ENCODE measurements around the gene SERPINA6.

DNA sequence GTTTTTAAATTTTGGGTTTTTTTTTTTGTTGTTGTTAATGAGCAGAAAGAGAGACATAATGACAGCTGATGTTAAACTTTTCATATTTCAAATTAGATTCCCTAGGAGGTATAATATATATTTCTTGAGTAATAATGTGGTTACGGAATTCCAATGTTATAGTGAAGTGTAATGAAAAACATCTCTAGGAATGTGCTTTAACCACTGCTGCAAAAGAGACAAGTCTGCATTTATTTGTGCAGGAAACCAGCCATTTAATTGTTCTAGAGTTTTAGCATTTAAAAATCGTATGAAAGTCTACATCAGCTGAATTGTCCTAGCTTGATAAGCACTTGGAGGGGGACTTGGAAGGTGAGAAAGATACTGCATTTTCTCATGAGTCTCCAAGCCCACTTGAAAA lies 44.4 kb downstream of the SERPINA6 start:
- TF ChIP-seq, protein P1, sequence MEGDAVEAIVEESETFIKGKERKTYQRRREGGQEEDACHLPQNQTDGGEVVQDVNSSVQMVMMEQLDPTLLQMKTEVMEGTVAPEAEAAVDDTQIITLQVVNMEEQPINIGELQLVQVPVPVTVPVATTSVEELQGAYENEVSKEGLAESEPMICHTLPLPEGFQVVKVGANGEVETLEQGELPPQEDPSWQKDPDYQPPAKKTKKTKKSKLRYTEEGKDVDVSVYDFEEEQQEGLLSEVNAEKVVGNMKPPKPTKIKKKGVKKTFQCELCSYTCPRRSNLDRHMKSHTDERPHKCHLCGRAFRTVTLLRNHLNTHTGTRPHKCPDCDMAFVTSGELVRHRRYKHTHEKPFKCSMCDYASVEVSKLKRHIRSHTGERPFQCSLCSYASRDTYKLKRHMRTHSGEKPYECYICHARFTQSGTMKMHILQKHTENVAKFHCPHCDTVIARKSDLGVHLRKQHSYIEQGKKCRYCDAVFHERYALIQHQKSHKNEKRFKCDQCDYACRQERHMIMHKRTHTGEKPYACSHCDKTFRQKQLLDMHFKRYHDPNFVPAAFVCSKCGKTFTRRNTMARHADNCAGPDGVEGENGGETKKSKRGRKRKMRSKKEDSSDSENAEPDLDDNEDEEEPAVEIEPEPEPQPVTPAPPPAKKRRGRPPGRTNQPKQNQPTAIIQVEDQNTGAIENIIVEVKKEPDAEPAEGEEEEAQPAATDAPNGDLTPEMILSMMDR (conservative IDR thresholded peaks at IDR 0.05) = no peak
- TF ChIP-seq EZH2 (IDR thresholded peaks at IDR 0.05; ENCODE audit: low read depth) = no peak

Measured in PC-9 (cell line).